Breast epithelium (tissue), 4 donors: ENCODE data around the gene GPR141. TPM values are rescaled to one million over a fixed set of nuclear protein-coding genes. Genes with fewer than 3 reads are reported as not detected.

Experiments
- DNase-seq, 2 donors: peaks; one replicate each; pipeline ENCODE4 v3.0.0-alpha.2; 2019; ENCODE audit warnings: low spot score in 2 of 2
- H3K27ac ChIP-seq, 2 donors: fragments of 200-600 bp; sonication (generic) in 1 of 2; one replicate each; pipeline ENCODE4 v1.5.1; 2016 to 2019; ENCODE audit warnings: mild to moderate bottlenecking in 1 of 2
- H3K27me3 ChIP-seq, 2 donors: fragments of 200-600 bp; sonication (generic) in 1 of 2; one replicate each; pipeline versions ENCODE4 v1.5.1 to v1.6.0; 2017 to 2019; ENCODE audit warnings: control low read depth in 1 of 2, mild to moderate bottlenecking in 1 of 2
- H3K36me3 ChIP-seq: fragments of 200-600 bp; one replicate; pipeline ENCODE4 v1.5.1; 2019
- H3K4me1 ChIP-seq, 2 donors: fragments of 200-600 bp; sonication (generic); one replicate each; pipeline ENCODE4 v1.5.1; 2016 to 2019; ENCODE audit warnings: control low read depth in 1 of 2
- H3K4me3 ChIP-seq, 3 donors: fragments of 200-600 bp; sonication (generic); 1 replicate in 2 of 3; 2 replicates in 1 of 3; pipeline ENCODE4 v1.5.1; 2016 to 2019; ENCODE audit warnings: mild to moderate bottlenecking in 3 of 3, moderate library complexity in 2 of 3
- H3K9me3 ChIP-seq, 2 donors: fragments of 200-600 bp; sonication (generic) in 1 of 2; one replicate each; pipeline ENCODE4 v1.5.1; 2016 to 2019; ENCODE audit warnings: control low read depth in 1 of 2
- POLR2A ChIP-seq: fragments of 450-650 bp; IDR thresholded peaks from one replicate; pipeline ENCODE4 v1.6.1; 2016; ENCODE audit warnings: antibody characterized with exemption, mild to moderate bottlenecking, moderate library complexity
- POLR2AphosphoS5 ChIP-seq, 3 donors: sonication (generic); formaldehyde crosslinking; IDR thresholded peaks; one replicate each; pipeline ENCODE4 v1.6.1; 2017; ENCODE audit warnings: antibody characterized with exemption in 3 of 3
- intact Hi-C: fragments of 100-400 bp; cut with DNase I; formaldehyde crosslinking; loops from one replicate; pipeline ENCODE4 v1.15.1; 2023; ENCODE audit warnings: low total_unique reads
- total RNA-seq, 3 donors: library from RNA; depleted of rRNA; stranded (reverse); fragments of >200 nt; gene quantifications; one replicate each; pipeline ENCODE4 v1.1.0, GENCODE V29; 2016
- TF ChIP-seq, protein P1 (sequence below), 3 donors: fragments of 450-650 bp; IDR thresholded peaks; one replicate each; pipeline ENCODE4 v1.5.1; 2016 to 2017; ENCODE audit warnings: antibody characterized with exemption in 3 of 3, mild to moderate bottlenecking in 3 of 3, moderate library complexity in 3 of 3

GPR141 gene
- total RNA-seq, 3 donors from 2014 or later: 0.64 to 0.88 TPM; not detected in 1

GRCh38 chr7:37768611-37769010 is 85.0 kb downstream of the GPR141 start:
- intact Hi-C loops: no loop called here
- no peaks in the 10 kb centered on the region for H3K9me3 ChIP-seq
- H3K27me3 ChIP-seq: no peaks in the 10 kb centered on the region
- TF ChIP-seq POLR2A (no peak), POLR2AphosphoS5 (IDR thresholded peaks at IDR 0.05) (no peak)
- TF ChIP-seq, protein P1, sequence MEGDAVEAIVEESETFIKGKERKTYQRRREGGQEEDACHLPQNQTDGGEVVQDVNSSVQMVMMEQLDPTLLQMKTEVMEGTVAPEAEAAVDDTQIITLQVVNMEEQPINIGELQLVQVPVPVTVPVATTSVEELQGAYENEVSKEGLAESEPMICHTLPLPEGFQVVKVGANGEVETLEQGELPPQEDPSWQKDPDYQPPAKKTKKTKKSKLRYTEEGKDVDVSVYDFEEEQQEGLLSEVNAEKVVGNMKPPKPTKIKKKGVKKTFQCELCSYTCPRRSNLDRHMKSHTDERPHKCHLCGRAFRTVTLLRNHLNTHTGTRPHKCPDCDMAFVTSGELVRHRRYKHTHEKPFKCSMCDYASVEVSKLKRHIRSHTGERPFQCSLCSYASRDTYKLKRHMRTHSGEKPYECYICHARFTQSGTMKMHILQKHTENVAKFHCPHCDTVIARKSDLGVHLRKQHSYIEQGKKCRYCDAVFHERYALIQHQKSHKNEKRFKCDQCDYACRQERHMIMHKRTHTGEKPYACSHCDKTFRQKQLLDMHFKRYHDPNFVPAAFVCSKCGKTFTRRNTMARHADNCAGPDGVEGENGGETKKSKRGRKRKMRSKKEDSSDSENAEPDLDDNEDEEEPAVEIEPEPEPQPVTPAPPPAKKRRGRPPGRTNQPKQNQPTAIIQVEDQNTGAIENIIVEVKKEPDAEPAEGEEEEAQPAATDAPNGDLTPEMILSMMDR (IDR thresholded peaks at IDR 0.05): no peak
- H3K4me1 ChIP-seq: no peaks in the 10 kb centered on the region
- no peak overlapping the region for H3K27ac ChIP-seq
- H3K4me3 ChIP-seq: no peak overlapping the region
- no peak for DNase-seq
- H3K36me3 ChIP-seq: no peaks in the 10 kb centered on the region

- H3K9me3 ChIP-seq: no peaks in the 10 kb centered on the region
- intact Hi-C loops: no loop called here
- no peak for TF ChIP-seq POLR2A
- no peaks in the 10 kb centered on the region for H3K36me3 ChIP-seq
- H3K4me1 ChIP-seq: no peaks in the 10 kb centered on the region
- no peaks in the 10 kb centered on the region for H3K27me3 ChIP-seq
- no peak overlapping the region for H3K27ac ChIP-seq
- no peak for DNase-seq
- H3K4me3 ChIP-seq: no peak overlapping the region
Observed at GRCh38 chr7:37769291-37769690, 85.7 kb downstream of the GPR141 start.

DNA sequence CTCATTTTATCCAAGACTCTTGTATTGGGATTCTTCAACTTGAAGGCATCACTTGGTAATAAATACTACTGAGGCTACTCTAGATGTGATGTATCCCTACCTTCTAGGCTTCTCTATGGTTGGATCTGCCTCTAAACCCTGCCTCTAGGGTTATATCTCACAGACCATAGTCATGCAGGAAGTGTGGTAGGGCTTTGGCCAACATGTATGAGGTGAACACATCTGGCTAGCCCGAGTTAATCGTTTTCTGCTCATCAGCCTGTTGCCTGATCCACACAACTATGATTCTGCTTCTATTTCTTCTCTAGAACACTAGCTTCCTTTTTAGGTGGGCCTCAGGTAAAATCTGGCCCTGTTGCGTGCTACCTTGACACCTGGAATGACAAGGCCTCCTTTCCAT is 86.2 kb downstream of the GPR141 start:
- no peak for DNase-seq
- intact Hi-C loops: no loop called here

DNA sequence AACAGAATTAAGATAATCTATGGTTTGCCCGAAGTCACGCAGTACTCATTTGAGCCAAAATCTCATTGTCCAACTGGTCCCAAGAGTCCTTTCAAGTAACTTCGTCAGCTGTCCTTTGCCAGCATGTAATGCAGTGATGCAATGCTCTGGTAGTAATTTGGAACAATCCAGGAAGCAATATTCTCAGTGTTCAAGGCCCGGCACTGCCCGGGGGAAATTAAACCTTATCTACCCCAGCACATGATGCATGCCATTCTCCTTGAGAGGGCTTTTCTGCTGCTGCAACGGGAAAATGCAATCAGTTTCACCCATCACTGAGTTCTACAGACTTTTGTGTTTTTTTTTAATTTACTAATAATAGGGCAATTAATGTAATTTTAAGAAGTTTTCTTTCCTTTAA is 87.3 kb downstream of the GPR141 start:
- H3K4me3 ChIP-seq: no peak overlapping the region
- H3K27ac ChIP-seq: no peak overlapping the region
- H3K9me3 ChIP-seq: peaks cover 3 to 6% of the 10 kb centered on the region in 2 donors
- no peak for DNase-seq
- intact Hi-C loops: no loop called here
- H3K4me1 ChIP-seq: no peaks in the 10 kb centered on the region
- TF ChIP-seq POLR2AphosphoS5 (IDR thresholded peaks at IDR 0.05): no peak
- TF ChIP-seq, protein P1 (IDR thresholded peaks at IDR 0.05): no peak
- no peak for TF ChIP-seq POLR2A
- H3K36me3 ChIP-seq: no peaks in the 10 kb centered on the region
- H3K27me3 ChIP-seq: no peaks in the 10 kb centered on the region

More for the DNA sequence above, 86.2 kb downstream of the GPR141 start:
- H3K4me1 ChIP-seq: no peaks in the 10 kb centered on the region
- H3K27me3 ChIP-seq: no peaks in the 10 kb centered on the region
- H3K4me3 ChIP-seq: no peak overlapping the region
- H3K36me3 ChIP-seq: no peaks in the 10 kb centered on the region
- no peak overlapping the region for H3K27ac ChIP-seq
- H3K9me3 ChIP-seq: peaks cover 0 to 4% of the 10 kb centered on the region in 2 donors
- TF ChIP-seq POLR2A (no peak), POLR2AphosphoS5 (IDR thresholded peaks at IDR 0.05) (no peak)
- TF ChIP-seq, protein P1 (IDR thresholded peaks at IDR 0.05): no peak

DNA sequence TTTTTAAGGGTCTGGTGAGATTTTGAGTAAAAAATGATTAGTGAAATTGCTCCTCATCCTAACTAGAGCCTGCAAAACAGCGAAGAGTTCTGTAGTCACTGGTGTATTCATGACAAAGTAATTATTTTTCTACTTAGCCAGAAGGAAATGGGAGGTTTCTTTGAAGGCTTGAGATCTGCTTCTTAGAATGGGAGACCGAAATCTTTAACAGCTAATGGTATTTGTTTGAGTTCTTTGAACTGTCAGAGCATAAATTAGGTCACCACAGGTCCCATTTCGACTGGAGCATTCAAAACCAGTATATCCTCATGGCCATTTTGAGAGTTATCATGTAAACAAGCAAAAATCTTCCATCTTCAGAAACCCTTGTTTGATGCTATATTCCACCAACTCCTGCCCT is 87.8 kb downstream of the GPR141 start:
- no peak for DNase-seq
- intact Hi-C loops: no loop called here
- Histone ChIP-seq H3K4me3 (no peak overlapping the region), H3K4me1 (no peaks in the 10 kb centered on the region), H3K27ac (no peak overlapping the region), H3K27me3 (no peaks in the 10 kb centered on the region), H3K9me3 (peaks cover 8 to 11% of the 10 kb centered on the region in 2 donors), H3K36me3 (no peaks in the 10 kb centered on the region)
- no peak for TF ChIP-seq POLR2AphosphoS5 (IDR thresholded peaks at IDR 0.05)
- TF ChIP-seq POLR2A: no peak
- TF ChIP-seq, protein P1 (IDR thresholded peaks at IDR 0.05): no peak

GRCh38 chr7:37771801-37772200 is 88.2 kb downstream of the GPR141 start:
- no peak overlapping the region for H3K27ac ChIP-seq
- no peaks in the 10 kb centered on the region for H3K36me3 ChIP-seq
- intact Hi-C loops: no loop called here
- no peak for DNase-seq
- H3K9me3 ChIP-seq: peaks cover 13 to 14% of the 10 kb centered on the region in 2 donors
- no peak overlapping the region for H3K4me3 ChIP-seq
- H3K4me1 ChIP-seq: no peaks in the 10 kb centered on the region
- H3K27me3 ChIP-seq: no peaks in the 10 kb centered on the region
- TF ChIP-seq, protein P1 (IDR thresholded peaks at IDR 0.05): no peak
- no peak for TF ChIP-seq POLR2A
- no peak for TF ChIP-seq POLR2AphosphoS5 (IDR thresholded peaks at IDR 0.05)
